Measurements from ENCODE around the gene PITPNC1.
"Not testable (repeated sequence)": the region's sequence is repeated elsewhere in the genome, so short reads cannot be mapped to it uniquely, and the experiment has no call there.

The PITPNC1 gene

DNA sequence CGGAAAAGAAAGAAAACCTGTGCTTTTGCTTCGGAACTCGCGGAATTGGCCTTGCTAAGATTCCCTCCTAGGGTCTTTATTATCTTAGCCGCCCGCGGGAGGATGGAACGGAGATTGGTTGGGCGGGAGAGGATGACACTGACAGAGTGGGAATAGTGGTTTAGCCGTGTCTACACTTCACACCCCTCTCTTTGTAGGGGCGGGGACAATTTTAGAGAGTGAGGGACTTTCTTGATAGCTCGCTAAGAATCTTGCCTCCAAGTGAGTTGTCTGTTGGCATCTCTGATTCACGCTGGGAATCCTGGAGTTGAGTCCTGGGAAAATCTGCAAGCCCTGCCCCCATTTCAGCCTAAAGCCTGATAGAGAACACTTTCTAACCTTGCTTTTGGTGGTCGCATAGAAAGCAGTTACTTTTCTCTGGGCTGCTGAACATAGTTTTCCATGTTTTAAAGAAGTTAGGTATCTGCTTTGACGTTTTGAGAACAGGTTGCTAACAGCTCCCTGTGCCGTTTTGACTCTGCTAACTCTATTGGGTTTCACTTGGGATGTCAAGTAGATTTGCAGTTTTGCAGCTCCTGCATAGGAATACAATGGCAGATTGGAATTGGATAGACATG lies 341.4 kb downstream of the PITPNC1 start:
- Histone ChIP-seq H3K27ac (peak overlapping the region; percentile 85 to 91), H3K9me3 (no peaks in the 10 kb centered on the region), H3K4me1 (peaks cover 0 to 20% (median 11%) of the 10 kb centered on the region in 4 donors), H3K27me3 (no peaks in the 10 kb centered on the region), H3K4me3 (peak overlapping the region; percentile 91 to 97), H3K36me3 (peaks cover 26 to 33% (median 29%) of the 10 kb centered on the region in 3 donors)
- TF ChIP-seq, protein P1, sequence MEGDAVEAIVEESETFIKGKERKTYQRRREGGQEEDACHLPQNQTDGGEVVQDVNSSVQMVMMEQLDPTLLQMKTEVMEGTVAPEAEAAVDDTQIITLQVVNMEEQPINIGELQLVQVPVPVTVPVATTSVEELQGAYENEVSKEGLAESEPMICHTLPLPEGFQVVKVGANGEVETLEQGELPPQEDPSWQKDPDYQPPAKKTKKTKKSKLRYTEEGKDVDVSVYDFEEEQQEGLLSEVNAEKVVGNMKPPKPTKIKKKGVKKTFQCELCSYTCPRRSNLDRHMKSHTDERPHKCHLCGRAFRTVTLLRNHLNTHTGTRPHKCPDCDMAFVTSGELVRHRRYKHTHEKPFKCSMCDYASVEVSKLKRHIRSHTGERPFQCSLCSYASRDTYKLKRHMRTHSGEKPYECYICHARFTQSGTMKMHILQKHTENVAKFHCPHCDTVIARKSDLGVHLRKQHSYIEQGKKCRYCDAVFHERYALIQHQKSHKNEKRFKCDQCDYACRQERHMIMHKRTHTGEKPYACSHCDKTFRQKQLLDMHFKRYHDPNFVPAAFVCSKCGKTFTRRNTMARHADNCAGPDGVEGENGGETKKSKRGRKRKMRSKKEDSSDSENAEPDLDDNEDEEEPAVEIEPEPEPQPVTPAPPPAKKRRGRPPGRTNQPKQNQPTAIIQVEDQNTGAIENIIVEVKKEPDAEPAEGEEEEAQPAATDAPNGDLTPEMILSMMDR (IDR thresholded peaks at IDR 0.05) = peak in 1 of 2 experiments; percentile 6
- intact Hi-C loops (cut with DNase I; ENCODE audit: low total_unique reads) = no loop called here
- no peak for DNase-seq

DNA sequence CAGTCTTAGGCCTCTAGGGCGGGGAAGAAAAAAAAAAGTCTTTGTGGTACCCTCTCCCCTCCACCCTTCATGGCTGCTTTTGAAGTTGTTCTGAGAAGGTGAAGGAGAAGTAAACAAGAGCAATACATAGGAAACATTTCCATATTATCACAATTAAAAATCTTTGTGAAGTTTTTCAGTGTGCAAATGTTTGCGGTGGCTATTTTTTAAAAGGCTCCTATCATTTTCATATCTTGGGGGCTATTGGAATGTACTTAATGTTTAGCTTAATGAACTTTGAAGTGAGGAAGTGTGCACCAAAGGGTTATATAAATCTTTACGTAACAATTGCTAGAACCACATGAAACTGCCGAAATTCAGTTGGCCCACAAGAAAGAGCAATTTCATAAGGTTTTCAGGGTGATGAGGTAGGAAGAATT lies 348.3 kb downstream of the PITPNC1 start:
- no peaks in the 10 kb centered on the region for H3K4me1 ChIP-seq
- H3K36me3 ChIP-seq = peaks cover 85 to 97% (median 94%) of the 10 kb centered on the region in 3 donors
- intact Hi-C loops (cut with DNase I; ENCODE audit: low total_unique reads) = no loop called here
- H3K9me3 ChIP-seq = no peaks in the 10 kb centered on the region
- TF ChIP-seq, protein P1 (IDR thresholded peaks at IDR 0.05) = no peak
- H3K27me3 ChIP-seq = no peaks in the 10 kb centered on the region
- no peak overlapping the region for H3K4me3 ChIP-seq
- H3K27ac ChIP-seq = no peak overlapping the region
- DNase-seq = no peak

GRCh38 chr17:67725807-67726206 lies 348.7 kb downstream of the PITPNC1 start:
- Histone ChIP-seq H3K9me3 (no peaks in the 10 kb centered on the region), H3K4me1 (no peaks in the 10 kb centered on the region), H3K4me3 (no peak overlapping the region), H3K27ac (no peak overlapping the region), H3K36me3 (peaks cover 85 to 97% (median 94%) of the 10 kb centered on the region in 3 donors), H3K27me3 (no peaks in the 10 kb centered on the region)
- intact Hi-C loops (cut with DNase I; ENCODE audit: low total_unique reads) = no loop called here
- TF ChIP-seq, protein P1 (IDR thresholded peaks at IDR 0.05) = no peak
- no peak for DNase-seq

- H3K4me1 ChIP-seq; DNase-seq; H3K27ac ChIP-seq; intact Hi-C loops (cut with DNase I; ENCODE audit: low total_unique reads); H3K4me3 ChIP-seq; H3K27me3 ChIP-seq; H3K9me3 ChIP-seq: not testable (repeated sequence)
- H3K36me3 ChIP-seq = peaks cover 83 to 94% (median 91%) of the 10 kb centered on the region in 3 donors
Measured at GRCh38 chr17:67727152-67728039, 350.3 kb downstream of the PITPNC1 start.

DNA sequence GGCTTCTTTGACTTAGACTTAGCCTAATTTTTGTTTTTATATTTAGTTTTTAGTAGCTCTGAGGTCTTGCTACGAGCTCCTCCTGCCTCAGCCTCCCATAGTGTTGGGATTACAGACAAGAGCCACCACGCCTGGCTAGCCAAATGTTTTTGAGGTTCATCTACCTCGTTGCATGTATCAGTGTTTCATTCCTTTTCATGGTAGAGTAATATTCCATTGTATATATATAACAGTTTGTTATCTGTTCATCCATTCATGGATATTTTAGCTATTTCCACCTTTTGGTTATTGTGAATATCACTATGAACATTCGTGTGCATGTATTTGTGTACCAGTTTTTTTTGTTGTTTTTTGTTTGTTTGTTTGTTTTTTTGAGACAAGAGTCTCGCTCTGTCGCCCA lies 352.8 kb downstream of the PITPNC1 start:
- H3K4me1 ChIP-seq = no peaks in the 10 kb centered on the region
- H3K9me3 ChIP-seq = no peaks in the 10 kb centered on the region
- TF ChIP-seq, protein P1 (IDR thresholded peaks at IDR 0.05) = no peak
- no peaks in the 10 kb centered on the region for H3K27me3 ChIP-seq
- intact Hi-C loops (cut with DNase I; ENCODE audit: low total_unique reads) = no loop called here
- no peak overlapping the region for H3K27ac ChIP-seq
- no peak for DNase-seq
- H3K4me3 ChIP-seq = no peak overlapping the region
- peaks cover 65 to 95% (median 85%) of the 10 kb centered on the region in 3 donors for H3K36me3 ChIP-seq

DNA sequence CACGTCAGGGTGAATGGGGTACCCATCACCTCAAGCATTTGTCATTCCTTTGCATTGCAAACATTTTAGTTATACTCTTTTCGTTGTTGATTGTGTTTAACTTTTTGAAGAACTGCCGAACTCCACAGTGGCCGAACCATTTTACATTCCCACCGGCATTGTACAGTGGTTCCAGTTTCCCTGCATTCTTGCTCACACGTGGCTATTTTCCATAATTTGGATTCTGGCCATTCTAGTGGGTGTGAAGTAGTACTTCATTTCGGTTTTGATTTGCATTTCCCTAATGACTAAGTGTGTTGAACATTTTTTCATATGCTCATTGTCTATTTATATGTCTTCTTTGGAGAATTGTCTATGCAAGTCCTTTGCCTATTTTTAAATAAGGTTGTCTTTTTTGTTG lies 353.6 kb downstream of the PITPNC1 start:
- Histone ChIP-seq H3K4me3 (no peak overlapping the region), H3K4me1 (no peaks in the 10 kb centered on the region), H3K36me3 (peaks cover 59 to 87% (median 81%) of the 10 kb centered on the region in 3 donors), H3K27ac (no peak overlapping the region), H3K27me3 (no peaks in the 10 kb centered on the region), H3K9me3 (no peaks in the 10 kb centered on the region)
- TF ChIP-seq, protein P1 (IDR thresholded peaks at IDR 0.05) = no peak
- no peak for DNase-seq
- intact Hi-C loops (cut with DNase I; ENCODE audit: low total_unique reads) = no loop called here
